Left kidney (tissue), 2 donors: ENCODE measurements around the gene EPB41L4A. TPM values are rescaled to one million over a fixed set of nuclear protein-coding genes. Genes with fewer than 3 reads are reported as not detected.

Source experiments
- DNase-seq: peaks from one replicate; pipeline ENCODE4 v3.0.0-alpha.2; 2013
- polyA plus RNA-seq: library from polyadenylated mRNA; unstranded; fragments of 120-200 nt; gene quantifications from one replicate; pipeline ENCODE4 v1.2.1, GENCODE V29; 2013; ENCODE audit not compliant: insufficient read length

Gene EPB41L4A
- polyA plus RNA-seq, 1 donor: 30.8 TPM

GRCh38 chr5:112310746-112311145 lies 108.3 kb downstream of the EPB41L4A start:
- no peak for DNase-seq

DNA sequence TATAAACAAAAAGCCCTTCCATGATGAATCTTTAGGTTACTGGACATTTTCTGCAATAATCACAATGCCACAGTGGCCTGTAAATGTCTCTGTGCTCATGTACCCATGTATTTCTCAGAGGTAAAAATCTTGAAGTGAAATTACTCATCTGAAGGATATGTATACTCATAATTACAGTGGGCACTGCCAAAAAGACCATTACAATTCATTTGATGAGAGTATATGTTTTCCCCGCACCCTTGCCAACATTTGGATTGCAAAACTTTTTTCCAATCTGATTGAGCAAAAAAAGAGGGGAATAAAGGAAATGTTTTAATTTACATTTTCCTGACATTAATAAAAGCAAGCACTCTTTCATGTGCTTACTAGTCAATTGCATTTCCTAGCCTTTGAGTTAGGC lies 110.5 kb downstream of the EPB41L4A start:
- no peak for DNase-seq

DNA sequence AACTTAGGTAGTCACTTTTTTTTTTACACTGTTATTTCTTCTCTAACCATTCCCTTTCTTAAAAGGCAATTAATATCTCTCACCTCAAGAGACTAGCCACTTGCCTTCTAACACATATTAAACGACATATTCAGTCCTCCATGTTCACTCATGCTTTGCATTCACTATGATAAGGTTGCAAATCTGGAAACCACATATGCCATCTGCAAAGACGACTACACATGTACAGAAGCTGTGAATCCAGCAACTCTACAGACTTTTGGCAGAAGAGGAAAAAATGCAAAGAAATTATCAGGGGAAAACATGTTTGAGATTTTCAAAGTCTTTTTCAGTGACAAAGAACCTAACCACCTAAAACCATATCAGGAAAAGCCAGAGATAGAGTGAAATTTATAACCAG lies 112.1 kb downstream of the EPB41L4A start:
- no peak for DNase-seq

DNA sequence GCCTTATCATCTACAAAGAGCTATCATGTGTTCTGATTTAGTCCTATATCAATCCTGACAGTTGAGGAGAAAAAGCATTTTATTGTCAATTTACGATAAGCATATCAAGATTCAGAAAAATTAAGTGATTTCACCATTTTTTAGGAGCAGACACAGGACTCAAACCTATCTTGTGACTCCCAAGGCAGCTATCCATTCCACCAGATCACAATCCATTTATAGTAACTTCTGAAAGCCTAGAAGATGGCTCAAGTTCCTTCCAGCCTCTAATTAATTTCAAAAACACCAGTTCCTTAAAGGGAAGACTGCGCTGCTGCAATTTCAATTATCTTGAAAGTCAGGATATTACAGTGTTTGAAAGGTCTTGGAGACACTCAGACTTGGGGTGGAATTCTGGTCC lies 114.3 kb downstream of the EPB41L4A start:
- DNase-seq: no peak

DNA sequence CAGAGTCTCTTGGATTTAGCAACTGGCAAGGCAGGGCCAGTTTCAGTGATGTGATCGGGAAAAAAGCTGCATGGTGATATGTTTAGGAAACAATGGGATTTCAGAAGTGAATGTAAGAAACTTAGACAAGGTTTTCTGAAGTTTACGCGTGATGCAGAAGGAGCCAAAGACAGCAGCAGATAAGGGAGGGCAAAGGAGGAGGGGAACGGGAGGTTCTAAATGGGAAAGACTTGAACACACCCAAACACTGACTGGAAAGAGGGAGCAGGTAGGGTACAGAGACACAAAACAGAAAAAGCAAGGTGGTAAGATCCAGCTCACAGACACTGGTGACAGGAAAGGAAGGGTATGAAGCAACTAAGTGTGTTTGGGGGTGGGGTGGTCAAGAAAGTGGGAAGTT lies 115.4 kb downstream of the EPB41L4A start:
- DNase-seq: no peak

GRCh38 chr5:112294126-112294525 lies 125.0 kb downstream of the EPB41L4A start:
- DNase-seq: no peak

DNA sequence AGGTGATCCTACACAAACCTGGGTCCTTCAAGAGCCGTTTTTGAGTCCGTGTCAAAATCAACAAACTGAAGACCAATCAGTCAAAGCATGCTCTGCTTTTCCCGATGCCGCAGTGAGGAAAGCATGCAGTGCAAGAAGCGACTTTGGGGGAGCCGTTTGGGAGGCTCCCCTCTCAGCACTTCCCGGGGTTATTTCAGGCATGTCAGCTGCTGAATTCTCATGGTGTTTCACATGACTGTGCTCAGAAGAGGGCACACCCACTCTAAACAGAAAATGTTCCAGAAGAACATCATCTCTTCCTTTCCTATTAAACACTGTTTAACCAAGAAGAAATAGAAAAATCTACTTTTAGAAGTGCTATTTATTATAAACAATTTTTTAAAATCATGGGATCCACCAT lies 125.5 kb downstream of the EPB41L4A start:
- no peak for DNase-seq

DNA sequence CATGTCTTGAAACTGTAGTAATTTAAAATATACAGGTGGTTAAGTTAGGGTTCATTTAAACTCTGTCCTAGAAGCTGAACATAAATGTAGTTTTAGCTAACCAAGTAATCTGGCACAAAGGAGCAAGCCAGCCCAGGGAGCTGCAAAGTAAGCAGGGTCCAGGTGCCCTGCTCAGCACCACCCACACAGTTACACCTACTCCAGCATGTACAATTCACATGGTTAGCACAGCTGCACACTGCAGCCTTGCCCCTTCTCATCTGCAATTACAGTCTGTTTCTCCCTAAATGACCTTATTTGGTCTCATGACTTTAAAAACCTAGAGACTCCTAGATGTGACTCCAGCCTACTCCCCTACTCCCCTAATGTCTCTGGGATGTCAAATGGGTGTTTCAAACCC lies 128.4 kb downstream of the EPB41L4A start:
- DNase-seq: no peak

DNA sequence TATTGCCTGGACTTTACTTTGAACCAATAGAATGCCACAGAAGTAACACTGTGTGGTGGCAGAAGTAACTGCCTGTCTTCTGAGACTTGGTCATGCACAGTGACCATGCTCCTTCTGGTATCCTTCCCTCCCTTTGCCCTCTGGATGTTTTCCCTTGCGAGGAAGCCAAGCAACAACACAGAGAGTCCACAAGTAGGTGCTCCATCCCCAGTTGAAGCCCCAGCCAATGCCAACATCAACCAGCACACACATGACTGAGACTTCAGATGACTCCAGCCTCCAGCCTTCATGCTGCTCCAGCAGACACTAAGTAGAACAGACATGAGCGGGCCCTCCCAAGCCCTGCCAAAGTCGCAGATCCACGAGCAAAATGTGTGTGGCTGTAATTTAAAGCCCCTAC lies 129.6 kb downstream of the EPB41L4A start:
- no peak for DNase-seq

DNA sequence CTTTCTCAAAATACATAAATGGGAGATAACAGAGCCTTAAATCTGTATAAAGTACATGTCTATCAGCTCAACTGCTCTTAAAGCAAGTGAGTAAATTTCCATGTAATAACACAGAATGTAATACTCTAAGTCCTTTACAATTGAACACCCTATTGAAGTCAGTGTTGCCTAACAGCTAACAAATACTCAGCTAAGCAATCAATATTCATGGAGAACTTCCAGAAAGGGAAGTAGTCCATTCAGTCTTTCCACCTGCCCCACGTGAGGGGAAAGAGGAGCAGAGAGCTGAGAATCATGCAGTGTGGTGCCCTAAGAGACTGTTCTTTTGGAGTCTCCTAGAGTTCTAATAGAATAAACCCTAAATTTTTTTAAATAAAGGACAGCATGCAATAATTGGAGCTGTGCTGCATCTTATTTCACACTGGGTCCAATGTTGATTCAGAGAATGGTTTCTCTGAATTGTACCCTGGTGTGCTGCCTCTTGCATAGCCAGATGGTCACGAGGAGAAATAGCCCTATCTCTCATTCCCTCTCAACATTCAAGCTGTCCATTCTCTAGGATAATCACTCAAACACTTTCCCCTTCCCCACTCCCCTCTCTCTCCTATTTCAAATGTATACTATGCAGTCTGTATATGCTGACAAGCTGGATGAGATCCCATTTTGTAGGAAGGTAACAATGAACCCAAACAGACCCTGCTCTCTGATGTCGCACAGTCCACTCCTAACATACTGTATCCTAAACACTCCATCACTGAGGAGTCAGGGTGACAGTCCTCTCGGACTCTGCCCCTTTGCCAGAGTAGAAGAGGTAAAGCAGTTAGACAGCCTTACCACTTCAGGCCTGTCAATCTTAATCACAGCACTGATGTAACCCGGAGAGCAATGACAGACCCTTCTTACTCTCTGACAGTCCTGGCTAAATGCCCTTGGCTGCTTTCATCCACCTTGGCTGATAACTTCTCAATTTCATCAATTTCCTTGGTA lies 134.8 kb downstream of the EPB41L4A start:
- no peak for DNase-seq

GRCh38 chr5:112283034-112283582 lies 136.0 kb downstream of the EPB41L4A start:
- DNase-seq: no peak

DNA sequence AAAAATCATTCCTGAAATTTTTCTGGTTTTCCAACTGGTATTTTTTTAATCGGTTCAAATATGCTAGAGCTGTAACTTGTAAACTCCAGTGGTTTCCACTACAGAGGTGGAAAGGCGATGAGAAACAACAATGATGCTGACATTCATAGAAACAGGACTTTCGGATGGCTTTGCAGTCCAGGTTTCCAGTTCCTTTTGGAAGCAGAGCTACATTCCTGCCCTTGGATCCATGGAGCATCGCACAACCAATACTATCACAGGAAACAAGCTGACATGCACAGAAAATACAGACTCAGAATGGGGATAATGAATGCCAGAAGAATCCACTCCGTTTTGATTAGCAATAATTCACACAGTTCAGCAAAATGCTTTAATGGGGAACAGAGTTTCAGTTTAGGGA lies 140.0 kb downstream of the EPB41L4A start:
- DNase-seq: no peak

GRCh38 chr5:112276991-112277390 lies 142.1 kb downstream of the EPB41L4A start:
- no peak for DNase-seq

DNA sequence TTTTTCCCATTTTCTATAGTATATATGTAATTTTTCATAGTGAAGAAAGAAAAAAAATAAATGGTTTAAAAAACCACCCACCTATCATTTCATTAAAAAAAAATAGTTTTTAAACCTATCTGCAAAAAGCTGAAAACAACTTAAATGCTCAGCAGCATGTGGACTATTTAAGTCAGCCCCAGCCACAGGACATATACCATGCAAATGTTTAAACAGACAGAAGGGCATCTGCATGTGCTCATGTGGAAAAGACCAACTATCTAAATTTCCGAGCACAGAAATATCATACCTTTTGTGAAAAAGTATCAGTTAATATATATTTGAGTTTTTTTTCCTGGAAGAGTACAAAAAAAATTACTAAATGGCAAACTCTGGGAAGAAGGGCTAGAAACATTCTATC lies 143.4 kb downstream of the EPB41L4A start:
- no peak for DNase-seq

- no peak for DNase-seq
These were observed 148.5 kb downstream of the EPB41L4A start for GRCh38 chr5:112270299-112271293.

DNA sequence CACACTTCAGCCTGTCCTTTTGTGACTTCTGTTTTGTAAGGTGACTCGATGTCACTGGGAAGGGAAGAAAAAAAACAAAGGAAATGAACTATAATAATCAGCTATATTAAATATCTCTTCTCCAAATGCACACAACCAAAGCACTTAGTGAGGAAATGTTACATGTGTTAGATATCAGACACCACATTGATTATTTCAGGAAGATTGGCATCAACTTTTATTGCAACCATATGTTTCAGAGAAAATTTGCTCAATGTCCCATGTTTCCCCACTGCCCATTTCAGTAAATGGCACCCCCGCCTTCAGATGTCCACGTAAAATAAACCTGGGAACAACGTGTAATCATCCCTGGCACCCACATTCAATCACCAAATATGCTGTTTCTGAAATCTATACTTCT lies 151.8 kb downstream of the EPB41L4A start:
- no peak for DNase-seq

GRCh38 chr5:112264666-112265065 lies 154.4 kb downstream of the EPB41L4A start:
- no peak for DNase-seq

DNA sequence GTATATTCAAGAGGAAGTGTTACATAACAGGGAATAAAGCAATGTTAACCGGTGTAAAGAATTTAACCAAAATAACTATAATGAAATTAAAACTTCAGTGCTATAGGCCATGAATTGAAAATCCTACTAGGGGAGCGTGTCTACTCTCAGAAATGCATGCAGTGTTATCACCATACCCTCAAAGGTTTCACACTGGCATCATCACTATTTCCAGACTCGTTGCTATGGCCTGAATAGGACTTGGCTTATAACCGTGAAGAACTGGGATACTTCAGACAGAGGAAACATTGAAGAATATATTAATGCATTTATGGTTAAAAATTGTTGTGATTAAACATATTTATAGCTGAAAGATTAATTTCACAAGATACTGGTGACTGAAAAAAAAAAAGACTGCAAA lies 154.9 kb downstream of the EPB41L4A start:
- DNase-seq: no peak

DNA sequence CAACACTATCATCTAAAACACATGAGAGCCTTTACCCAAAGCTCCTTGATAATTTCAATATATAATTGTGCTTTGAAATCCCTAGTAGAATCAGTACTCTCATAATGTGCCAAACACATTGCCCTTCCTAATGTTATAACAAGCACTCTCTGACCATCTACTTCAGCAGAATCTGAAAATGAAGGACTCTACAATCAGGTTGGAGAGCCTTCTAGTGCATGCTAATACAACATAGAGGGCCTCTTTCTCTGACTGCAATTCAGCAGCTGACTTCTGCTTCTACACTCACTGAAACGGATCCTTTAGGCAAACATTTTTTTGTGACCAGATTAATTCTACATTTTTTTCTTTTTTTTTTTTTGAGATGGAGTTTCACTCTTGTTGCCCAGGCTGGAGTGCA lies 155.6 kb downstream of the EPB41L4A start:
- DNase-seq: no peak

GRCh38 chr5:112258571-112258970 lies 160.5 kb downstream of the EPB41L4A start:
- DNase-seq: no peak

- DNase-seq: no peak
These were observed 161.1 kb downstream of the EPB41L4A start for GRCh38 chr5:112257976-112258375.

DNA sequence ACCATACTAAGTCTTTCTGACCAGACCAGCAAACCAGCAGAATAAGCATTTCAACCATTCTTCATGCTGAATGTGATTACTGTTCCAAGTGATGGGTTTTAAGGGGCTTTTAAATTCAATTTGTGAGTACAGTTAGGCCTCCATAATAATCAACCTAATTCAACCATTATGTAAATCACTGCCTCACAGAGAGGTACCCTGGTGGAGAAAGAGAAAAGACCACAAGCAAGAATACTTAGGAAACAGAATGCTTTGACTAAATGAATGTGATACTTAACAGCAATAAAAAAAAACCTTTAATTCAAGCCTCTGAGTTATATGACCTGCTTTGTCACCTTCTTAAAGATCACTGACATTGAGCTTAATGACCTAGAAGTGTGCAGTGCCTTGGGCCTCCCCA lies 162.1 kb downstream of the EPB41L4A start:
- DNase-seq: no peak

DNA sequence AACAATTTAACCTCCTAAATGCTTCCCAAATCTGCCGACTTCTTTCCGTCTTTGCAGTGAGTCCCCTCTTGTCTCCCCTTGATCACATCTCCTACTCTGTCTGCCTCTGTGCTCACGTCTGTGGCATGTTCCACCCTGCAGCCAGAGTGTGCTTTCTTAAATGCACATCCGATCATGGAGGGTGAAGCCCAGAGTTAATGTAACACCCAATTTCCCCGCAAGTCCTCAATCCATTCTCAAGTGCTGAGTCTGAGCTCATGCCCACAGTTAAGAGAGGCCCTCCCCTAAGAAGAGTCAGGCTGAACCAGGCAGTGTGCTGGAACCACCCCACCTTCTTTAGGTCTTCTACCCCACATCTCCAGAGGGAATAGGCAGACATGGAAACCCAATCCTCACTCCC lies 164.8 kb downstream of the EPB41L4A start:
- DNase-seq: no peak
